OCI-LY3 (cell line): ENCODE measurements around the gene C9orf78.

Experiments
- EZH2phosphoT487 ChIP-seq: fragments of 200-600 bp; shearing (Covaris generic); IDR thresholded peaks from 2 replicates; pipeline ENCODE4 v1.6.1; 2018; ENCODE audit warnings: antibody characterized with exemption, mixed run types, low read depth
- TF ChIP-seq, protein P1 (sequence below): fragments of 200-600, 300-600 bp; sonication (generic); IDR thresholded peaks from 2 replicates; pipeline ENCODE4 v1.5.1; 2014; ENCODE audit warnings: antibody characterized with exemption, low read length, low read depth

DNA sequence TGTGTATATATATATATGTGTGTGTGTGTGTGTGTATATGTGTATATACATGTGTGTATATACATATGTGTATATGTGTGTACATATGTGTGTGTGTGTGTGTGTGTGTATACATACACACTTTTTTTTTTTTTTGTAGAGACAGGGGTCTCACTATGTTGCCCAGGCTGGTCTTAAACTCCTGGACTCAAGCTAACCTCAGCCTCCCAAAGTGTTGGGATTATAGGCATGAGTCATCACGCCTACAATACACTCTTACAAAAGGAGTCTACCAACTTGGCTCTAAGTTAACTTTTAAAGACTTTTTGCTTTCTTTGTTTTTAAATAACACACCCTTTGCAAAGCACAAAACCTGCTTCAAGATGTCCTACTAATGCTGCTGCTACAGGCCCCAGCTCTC is 2.1 kb downstream of the C9orf78 start:
- no peak for TF ChIP-seq EZH2phosphoT487
- TF ChIP-seq, protein P1, sequence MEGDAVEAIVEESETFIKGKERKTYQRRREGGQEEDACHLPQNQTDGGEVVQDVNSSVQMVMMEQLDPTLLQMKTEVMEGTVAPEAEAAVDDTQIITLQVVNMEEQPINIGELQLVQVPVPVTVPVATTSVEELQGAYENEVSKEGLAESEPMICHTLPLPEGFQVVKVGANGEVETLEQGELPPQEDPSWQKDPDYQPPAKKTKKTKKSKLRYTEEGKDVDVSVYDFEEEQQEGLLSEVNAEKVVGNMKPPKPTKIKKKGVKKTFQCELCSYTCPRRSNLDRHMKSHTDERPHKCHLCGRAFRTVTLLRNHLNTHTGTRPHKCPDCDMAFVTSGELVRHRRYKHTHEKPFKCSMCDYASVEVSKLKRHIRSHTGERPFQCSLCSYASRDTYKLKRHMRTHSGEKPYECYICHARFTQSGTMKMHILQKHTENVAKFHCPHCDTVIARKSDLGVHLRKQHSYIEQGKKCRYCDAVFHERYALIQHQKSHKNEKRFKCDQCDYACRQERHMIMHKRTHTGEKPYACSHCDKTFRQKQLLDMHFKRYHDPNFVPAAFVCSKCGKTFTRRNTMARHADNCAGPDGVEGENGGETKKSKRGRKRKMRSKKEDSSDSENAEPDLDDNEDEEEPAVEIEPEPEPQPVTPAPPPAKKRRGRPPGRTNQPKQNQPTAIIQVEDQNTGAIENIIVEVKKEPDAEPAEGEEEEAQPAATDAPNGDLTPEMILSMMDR: no peak
